ENCODE measurements around the gene GSTM1. TPM values are rescaled to one million over a fixed set of nuclear protein-coding genes. Genes with fewer than 3 reads are reported as not detected.

The GSTM1 gene
- total RNA-seq, 1 donor from 2014 or later, result 22.2 TPM

DNA sequence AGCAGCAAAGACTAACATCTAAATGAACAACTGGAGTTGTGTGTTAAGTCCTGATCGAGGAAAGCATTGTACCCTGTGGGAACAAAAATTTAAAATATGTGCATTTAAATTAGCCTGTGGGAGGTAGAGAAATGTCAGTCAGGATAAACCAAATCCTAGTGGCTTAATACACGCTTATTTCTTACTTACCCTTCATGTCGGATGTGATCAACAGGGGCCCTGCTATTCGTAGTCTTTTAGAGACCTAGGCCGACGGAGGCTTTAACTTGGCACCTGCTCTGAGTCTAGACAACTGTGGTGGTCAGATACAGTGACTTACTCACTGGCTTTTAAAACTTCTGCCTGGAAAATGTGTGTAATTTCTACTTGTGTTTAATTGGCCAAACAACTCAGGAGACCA lies 43.0 kb downstream of the GSTM1 start:
- Mint-ChIP-seq H3K4me3 (no peak overlapping the region), H3K27ac (no peak overlapping the region), H3K4me1 (no peaks in the 10 kb centered on the region), H3K36me3 (ENCODE audit: low read depth) (no peaks in the 10 kb centered on the region), H3K9me3 (no peaks in the 10 kb centered on the region), H3K27me3 (peaks cover 6% of the 10 kb centered on the region)
- DNase-seq (no peak), ATAC-seq (ENCODE audit: low read depth) (no peak)
- intact Hi-C loops (cut with micrococcal nuclease), result no loop called here
- CTCF ChIA-PET, result no interaction called here
- POLR2A ChIA-PET, result no interaction called here
- TF ChIP-seq, protein P1, sequence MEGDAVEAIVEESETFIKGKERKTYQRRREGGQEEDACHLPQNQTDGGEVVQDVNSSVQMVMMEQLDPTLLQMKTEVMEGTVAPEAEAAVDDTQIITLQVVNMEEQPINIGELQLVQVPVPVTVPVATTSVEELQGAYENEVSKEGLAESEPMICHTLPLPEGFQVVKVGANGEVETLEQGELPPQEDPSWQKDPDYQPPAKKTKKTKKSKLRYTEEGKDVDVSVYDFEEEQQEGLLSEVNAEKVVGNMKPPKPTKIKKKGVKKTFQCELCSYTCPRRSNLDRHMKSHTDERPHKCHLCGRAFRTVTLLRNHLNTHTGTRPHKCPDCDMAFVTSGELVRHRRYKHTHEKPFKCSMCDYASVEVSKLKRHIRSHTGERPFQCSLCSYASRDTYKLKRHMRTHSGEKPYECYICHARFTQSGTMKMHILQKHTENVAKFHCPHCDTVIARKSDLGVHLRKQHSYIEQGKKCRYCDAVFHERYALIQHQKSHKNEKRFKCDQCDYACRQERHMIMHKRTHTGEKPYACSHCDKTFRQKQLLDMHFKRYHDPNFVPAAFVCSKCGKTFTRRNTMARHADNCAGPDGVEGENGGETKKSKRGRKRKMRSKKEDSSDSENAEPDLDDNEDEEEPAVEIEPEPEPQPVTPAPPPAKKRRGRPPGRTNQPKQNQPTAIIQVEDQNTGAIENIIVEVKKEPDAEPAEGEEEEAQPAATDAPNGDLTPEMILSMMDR (IDR thresholded peaks at IDR 0.05), result no peak

DNA sequence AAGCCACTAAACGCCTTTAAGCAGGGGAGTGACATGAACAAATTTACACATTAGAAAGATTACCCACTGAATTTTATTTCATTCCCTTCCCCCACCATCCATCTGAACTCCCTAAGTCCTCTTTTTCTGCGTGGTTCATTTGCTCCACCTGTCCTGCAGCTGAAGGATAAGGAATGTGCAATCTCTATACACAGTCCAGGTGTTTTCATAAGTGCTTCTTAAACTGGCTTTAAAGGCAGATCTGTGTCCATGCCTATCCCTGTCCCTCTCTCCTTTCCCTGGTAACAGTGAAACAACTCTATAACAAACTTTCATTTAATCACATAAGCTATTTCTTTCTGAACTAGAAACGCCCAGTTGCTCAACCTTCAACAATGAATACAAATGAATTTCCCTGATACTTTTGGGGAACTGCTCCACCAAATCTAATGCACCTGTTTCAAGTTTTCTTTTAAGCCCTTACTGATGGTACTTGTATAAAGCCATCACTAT lies 44.8 kb downstream of the GSTM1 start:
- no peaks in the 10 kb centered on the region for H3K4me1 Mint-ChIP-seq
- ATAC-seq (ENCODE audit: low read depth) (no peak), DNase-seq (no peak)
- TF ChIP-seq, protein P1 (IDR thresholded peaks at IDR 0.05), result no peak
- intact Hi-C loops (cut with micrococcal nuclease), result no loop called here
- no peaks in the 10 kb centered on the region for H3K9me3 Mint-ChIP-seq
- no peak overlapping the region for H3K27ac Mint-ChIP-seq
- no peaks in the 10 kb centered on the region for H3K36me3 Mint-ChIP-seq (ENCODE audit: low read depth)
- no peak overlapping the region for H3K4me3 Mint-ChIP-seq
- peaks cover 9% of the 10 kb centered on the region for H3K27me3 Mint-ChIP-seq
- ChIA-PET CTCF (no interaction called here), POLR2A (no interaction called here)

DNA sequence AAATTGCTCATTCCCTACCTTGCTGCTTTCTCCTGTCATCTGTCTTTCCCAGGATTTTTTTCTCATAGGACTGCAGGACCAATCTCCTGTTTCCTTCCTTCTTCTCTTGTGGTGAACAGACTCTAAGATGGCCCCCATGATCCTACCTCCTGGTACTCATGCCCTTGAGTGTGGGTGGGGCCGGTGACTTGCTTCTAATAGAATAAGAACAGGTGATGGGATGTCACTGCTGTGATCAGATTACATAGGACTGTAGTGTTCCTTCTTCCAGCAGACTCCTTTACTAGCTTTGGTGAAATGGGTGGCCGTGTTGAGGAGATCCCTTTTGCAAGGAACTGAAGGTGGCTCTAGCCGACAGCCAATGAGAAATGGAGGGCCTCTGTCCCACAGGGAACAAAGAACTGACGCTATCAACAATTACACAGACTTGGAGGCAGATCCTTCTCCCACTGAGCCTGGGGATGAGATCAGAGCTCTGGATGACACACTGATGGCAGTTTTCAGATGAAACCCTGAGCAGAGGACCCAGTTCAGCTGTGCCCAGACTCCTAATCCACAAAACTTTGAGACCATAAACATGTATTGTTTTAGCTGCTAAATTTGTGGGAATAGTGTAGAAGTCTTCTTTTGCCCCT lies 45.7 kb downstream of the GSTM1 start:
- no peak for ATAC-seq (ENCODE audit: low read depth)
- TF ChIP-seq, protein P1 (IDR thresholded peaks at IDR 0.05), result no peak
- Mint-ChIP-seq H3K27ac (no peak overlapping the region), H3K36me3 (ENCODE audit: low read depth) (no peaks in the 10 kb centered on the region), H3K4me1 (no peaks in the 10 kb centered on the region), H3K27me3 (peaks cover 11% of the 10 kb centered on the region), H3K9me3 (no peaks in the 10 kb centered on the region), H3K4me3 (no peak overlapping the region)
- intact Hi-C loops (cut with micrococcal nuclease), result no loop called here
- CTCF ChIA-PET, result no interaction called here
- no peak for DNase-seq
- POLR2A ChIA-PET, result interaction anchor here (1.0 kb wide), 1 partner anchor 251 kb away, joined by 4 read pairs; the partner anchor contains the start of gene AHCYL1

DNA sequence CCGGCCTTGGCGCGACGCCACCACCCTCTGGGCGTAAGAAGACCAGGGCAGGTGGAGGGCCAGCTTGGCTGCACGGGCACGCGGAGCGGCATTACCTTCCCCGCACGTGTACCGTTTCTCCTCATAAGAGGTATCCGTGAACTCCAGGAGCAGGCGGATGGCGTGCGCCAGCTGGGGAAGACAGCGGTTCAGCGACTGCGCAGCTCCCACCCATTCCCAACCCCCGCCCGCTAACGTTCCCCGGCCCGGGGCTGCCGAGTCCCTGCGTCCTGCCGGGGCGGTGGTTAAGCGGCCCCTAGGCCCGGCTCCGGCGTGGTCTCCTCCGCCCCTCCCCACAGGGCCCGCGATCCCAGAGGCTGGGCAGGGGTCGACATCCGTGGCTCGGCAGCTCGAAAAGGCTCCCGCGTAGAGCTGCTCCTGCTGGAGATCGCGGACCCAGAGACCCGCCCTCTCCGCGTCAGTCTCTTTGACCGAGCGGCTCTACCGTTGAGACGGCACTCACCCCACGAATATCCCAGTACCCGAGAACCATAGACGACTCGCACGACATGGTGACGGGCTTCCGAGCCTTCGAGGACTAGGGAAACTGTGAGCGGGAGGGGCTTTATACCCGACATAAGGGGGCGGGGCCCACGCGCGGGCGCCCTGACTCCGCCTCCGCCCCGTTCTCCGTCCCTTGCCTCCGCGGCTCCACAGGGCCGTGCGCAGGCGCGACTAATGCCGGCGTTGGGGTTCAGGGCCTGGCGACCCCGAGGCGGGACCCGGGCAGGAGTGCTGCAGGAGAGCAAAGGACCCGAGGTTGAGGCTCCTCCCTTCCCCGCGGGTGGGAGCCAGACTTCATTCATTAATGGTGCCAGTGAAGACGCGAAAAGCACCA lies 52.4 kb downstream of the GSTM1 start:
- ATAC-seq (ENCODE audit: low read depth) (peak; percentile 97), DNase-seq (peak; percentile 72)
- POLR2A ChIA-PET, result interaction anchor here (0.6 to 1.0 kb wide), 3 partner anchors 52 to 640 kb away, joined by 3 read pairs; partner anchors contain the start of genes GNAI3 and GSTM1
- peaks cover 13% of the 10 kb centered on the region for H3K4me1 Mint-ChIP-seq
- intact Hi-C loops (cut with micrococcal nuclease), result loop anchor here (1.0 to 5.0 kb wide), 3 partner anchors 83 to 244 kb away; partner anchors contain the start of genes AHCYL1, GNAI3 and GSTM4
- peak overlapping the region; percentile 82 for H3K4me3 Mint-ChIP-seq
- H3K36me3 Mint-ChIP-seq (ENCODE audit: low read depth), result no peaks in the 10 kb centered on the region
- H3K9me3 Mint-ChIP-seq, result no peaks in the 10 kb centered on the region
- CTCF ChIA-PET, result interaction anchor here (1.4 kb wide), 1 partner anchor 101 kb away, joined by 5 read pairs; no protein-coding TSS in a partner anchor
- TF ChIP-seq, protein P1 (IDR thresholded peaks at IDR 0.05), result no peak
- no peak overlapping the region for H3K27ac Mint-ChIP-seq
- H3K27me3 Mint-ChIP-seq, result peaks cover 24% of the 10 kb centered on the region

Measured in activated B cell treated with CpG ODN at 0.5 μM for 24 hours (primary cell).